CD14-positive monocyte (primary cell): ENCODE data around the gene MIB1. TPM values are rescaled to one million over a fixed set of nuclear protein-coding genes. Genes with fewer than 3 reads are reported as not detected.
"Not testable (repeated sequence)": the region's sequence is repeated elsewhere in the genome, so short reads cannot be mapped to it uniquely, and the experiment has no call there.

Source experiments
- DNase-seq, 3 donors: peaks; one replicate each; pipeline ENCODE4 v3.0.0-alpha.2; 2011 to 2022
- H2AFZ ChIP-seq: 2 replicates; pipeline ENCODE4 v1.6.0; 2012; ENCODE audit warnings: mild to moderate bottlenecking, low read depth, low read length, inconsistent platforms; ENCODE audit not compliant: insufficient read depth, poor library complexity, severe bottlenecking
- H3K27ac ChIP-seq, 2 donors: 1 replicate in 1 of 2; 2 replicates in 1 of 2; pipeline ENCODE4 v1.5.1; 2012 to 2013; ENCODE audit warnings: low read length in 2 of 2, control low read depth in 1 of 2, inconsistent platforms in 1 of 2, low read depth in 1 of 2, mild to moderate bottlenecking in 1 of 2
- H3K27me3 ChIP-seq, 2 donors: one replicate each; pipeline versions ENCODE4 v1.6.0 to v1.6.1; 2011 to 2013; ENCODE audit warnings: low read length in 2 of 2; ENCODE audit not compliant: control insufficient read depth in 2 of 2, insufficient read depth in 2 of 2
- H3K36me3 ChIP-seq, 2 donors: replicated peaks in 1 of 2; 1 replicate in 1 of 2; 2 replicates in 1 of 2; pipeline versions ENCODE4 v1.5.1 to v1.6.1; 2012 to 2013; ENCODE audit warnings: low read length in 2 of 2, control low read depth in 1 of 2, inconsistent platforms in 1 of 2, mild to moderate bottlenecking in 1 of 2; ENCODE audit not compliant: insufficient read depth in 2 of 2, control insufficient read depth in 1 of 2
- H3K4me1 ChIP-seq, 2 donors: 1 replicate in 1 of 2; 2 replicates in 1 of 2; pipeline versions ENCODE4 v1.5.1 to v1.6.1; 2012 to 2013; ENCODE audit warnings: low read length in 2 of 2, control low read depth in 1 of 2, inconsistent platforms in 1 of 2, mild to moderate bottlenecking in 1 of 2, moderate library complexity in 1 of 2; ENCODE audit not compliant: insufficient read depth in 2 of 2, control insufficient read depth in 1 of 2
- H3K4me2 ChIP-seq: replicated peaks from 2 replicates; pipeline ENCODE3; 2012; ENCODE audit warnings: low read length, moderate library complexity, mild to moderate bottlenecking; ENCODE audit not compliant: poor library complexity, severe bottlenecking; ENCODE audit errors: extremely low read depth
- H3K4me3 ChIP-seq, 3 experiments: fragments of 200-600 bp in 1 of 3; sonication (generic) in 1 of 3; replicated peaks in 1 of 3; 1 replicate in 2 of 3; 2 replicates in 1 of 3; pipeline ENCODE4 v1.5.1; 2011 to 2013; ENCODE audit warnings: low read length in 3 of 3, mild to moderate bottlenecking in 3 of 3, control low read depth in 2 of 3, low read depth in 2 of 3, inconsistent platforms in 1 of 3, moderate library complexity in 1 of 3
- H3K79me2 ChIP-seq: 2 replicates; pipeline ENCODE4 v1.6.0; 2012; ENCODE audit warnings: mild to moderate bottlenecking, control low read depth, inconsistent platforms, low read length, moderate library complexity; ENCODE audit not compliant: insufficient read depth
- H3K9ac ChIP-seq: 2 replicates; pipeline ENCODE4 v1.6.0; 2017; ENCODE audit warnings: low read length, mild to moderate bottlenecking; ENCODE audit not compliant: insufficient read depth, poor library complexity, severe bottlenecking
- H3K9me3 ChIP-seq, 2 donors: replicated peaks in 1 of 2; 1 replicate in 1 of 2; 2 replicates in 1 of 2; pipeline versions ENCODE4 v1.5.1 to v1.6.1; 2012 to 2013; ENCODE audit warnings: low read length in 2 of 2, control low read depth in 1 of 2; ENCODE audit not compliant: control insufficient read depth in 1 of 2, insufficient read depth in 1 of 2
- H4K20me1 ChIP-seq: 2 replicates; pipeline ENCODE4 v1.6.0; 2012; ENCODE audit warnings: mild to moderate bottlenecking, low read length, control low read depth, moderate library complexity; ENCODE audit not compliant: insufficient read depth
- H3K27ac Mint-ChIP-seq, 7 donors: one replicate each; pipeline ENCODE4 v1.8.0; 2020; ENCODE audit warnings: mild to moderate bottlenecking in 7 of 7, mixed read lengths in 7 of 7, moderate library complexity in 6 of 7, inconsistent platforms in 2 of 7
- H3K27me3 Mint-ChIP-seq, 3 donors: one replicate each; pipeline ENCODE4 v1.8.0; 2021 to 2022; ENCODE audit warnings: low read depth in 3 of 3, mild to moderate bottlenecking in 3 of 3, mixed read lengths in 3 of 3, moderate library complexity in 3 of 3, inconsistent platforms in 1 of 3
- H3K36me3 Mint-ChIP-seq, 2 donors: one replicate each; pipeline ENCODE4 v1.8.0; 2020; ENCODE audit warnings: mixed read lengths in 2 of 2, inconsistent platforms in 1 of 2, mild to moderate bottlenecking in 1 of 2
- H3K4me1 Mint-ChIP-seq: one replicate; pipeline ENCODE4 v1.8.0; 2020; ENCODE audit warnings: mild to moderate bottlenecking, mixed read lengths
- H3K4me3 Mint-ChIP-seq, 2 donors: one replicate each; pipeline ENCODE4 v1.8.0; 2020; ENCODE audit warnings: mild to moderate bottlenecking in 2 of 2, mixed read lengths in 2 of 2, moderate library complexity in 1 of 2
- H3K9me3 Mint-ChIP-seq, 7 donors: one replicate each; pipeline ENCODE4 v1.8.0; 2020 to 2022; ENCODE audit warnings: mixed read lengths in 7 of 7, mild to moderate bottlenecking in 6 of 7, moderate library complexity in 6 of 7, inconsistent platforms in 2 of 7
- CTCF ChIP-seq: fragments of 200-600 bp; IDR thresholded peaks from one replicate; pipeline ENCODE4 v1.8.0; 2022; ENCODE audit warnings: antibody characterized with exemption, mild to moderate bottlenecking
- WGBS: methylation state at CpG from one replicate; pipeline ENCODE4 v1.1.5; 2013; ENCODE audit warnings: missing lambda C conversion rate; ENCODE audit not compliant: insufficient coverage; 5-methylcytosine and 5-hydroxymethylcytosine counted together
- intact Hi-C, 2 donors: fragments of 100-400 bp; cut with micrococcal nuclease; formaldehyde crosslinking; loops; one replicate each; pipeline versions ENCODE4 v1.15.0 to v1.15.1; 2023
- polyA plus RNA-seq, 3 donors: library from polyadenylated mRNA; depleted of rRNA in 1 of 3; unstranded in 2 of 3; stranded (reverse) in 1 of 3; fragments of 300-500 nt in 2 of 3; fragments of >200 nt in 1 of 3; fragmentation: Illumina TruSeq in 2 of 3; gene quantifications; 1 replicate in 2 of 3; 2 replicates in 1 of 3; pipeline ENCODE4 v1.2.3, GENCODE V29; 2012 to 2021

MIB1 gene
- polyA plus RNA-seq, 3 donors = 5.7 to 8.5 (median 7.8) TPM

GRCh38 chr18:21704603-21705364 is 35.8 kb upstream of the MIB1 start, which contains the start of gene ABHD3:
TSS of gene ABHD3 (minus strand) at chr18:21704774. CDS start at chr18:21704665, 109 bp downstream.
- H2AFZ ChIP-seq = peak within 1 kb of the TSS; percentile 90
- peaks cover 7 to 14% of the 10 kb centered on the region in 2 donors for H3K36me3 ChIP-seq
- Mint-ChIP-seq H3K36me3 (peaks cover 13 to 15% of the 10 kb centered on the region in 2 donors), H3K27me3 (peaks cover 0 to 3% (median 2%) of the 10 kb centered on the region in 3 donors), H3K4me3 (peak within 1 kb of the TSS; percentile 96 to 98), H3K27ac (peak within 1 kb of the TSS; percentile 90 to 97 (median 95)), H3K9me3 (peaks cover 0 to 3% (median 0%) of the 10 kb centered on the region in 7 donors), H3K4me1 (peaks cover 30% of the 10 kb centered on the region)
- peak within 1 kb of the TSS; percentile 88 to 92 for H3K27ac ChIP-seq
- H3K79me2 ChIP-seq = peaks cover 29% of the 10 kb centered on the region
- H3K4me3 ChIP-seq = peak within 1 kb of the TSS; percentile 61 to 96 (median 88)
- TF ChIP-seq CTCF = peak; percentile 67
- WGBS = under 1% methylated on average over 57 of the region's 60 CpGs
- no peaks in the 10 kb centered on the region for H4K20me1 ChIP-seq
- H3K9ac ChIP-seq = peak within 1 kb of the TSS; percentile 89
- peak within 1 kb of the TSS; percentile 83 for H3K4me2 ChIP-seq
- peaks cover 18 to 32% of the 10 kb centered on the region in 2 donors for H3K4me1 ChIP-seq
- intact Hi-C loops = loop anchor here (2.0 to 5.0 kb wide), 3 partner anchors 36 to 102 kb away; partner anchors contain the start of genes ESCO1 (in 1 of the 2), MIB1 (in 1 of the 2) and SNRPD1 (in 1 of the 2)
- no peaks in the 10 kb centered on the region for H3K27me3 ChIP-seq
- peak; percentile 87 to 92 (median 89) for DNase-seq
- no peaks in the 10 kb centered on the region for H3K9me3 ChIP-seq

GRCh38 chr18:21706386-21706865 is 34.2 kb upstream of the MIB1 start:
- Histone ChIP-seq H3K4me2 (no peak overlapping the region), H3K9me3 (no peaks in the 10 kb centered on the region), H3K9ac (no peak overlapping the region), H4K20me1 (no peaks in the 10 kb centered on the region), H3K4me1 (peaks cover 12 to 26% of the 10 kb centered on the region in 2 donors), H3K27me3 (no peaks in the 10 kb centered on the region), H3K79me2 (peaks cover 24% of the 10 kb centered on the region), H3K4me3 (no peak overlapping the region), H3K36me3 (peaks cover 6 to 10% of the 10 kb centered on the region in 2 donors), H3K27ac (no peak overlapping the region), H2AFZ (no peak overlapping the region)
- Mint-ChIP-seq H3K27ac (no peak overlapping the region), H3K9me3 (peaks cover 0 to 3% (median 0%) of the 10 kb centered on the region in 7 donors), H3K36me3 (peaks cover 10 to 11% of the 10 kb centered on the region in 2 donors), H3K27me3 (peaks cover 0 to 3% (median 2%) of the 10 kb centered on the region in 3 donors), H3K4me1 (peaks cover 21% of the 10 kb centered on the region), H3K4me3 (no peak overlapping the region)
- 95% methylated on average over 25 of the region's 28 CpGs for WGBS
- no peak for TF ChIP-seq CTCF
- no peak for DNase-seq
- intact Hi-C loops = no loop called here

GRCh38 chr18:21707130-21707529 is 33.5 kb upstream of the MIB1 start:
- H2AFZ ChIP-seq, DNase-seq, H3K4me3 ChIP-seq, H3K9me3 Mint-ChIP-seq, H3K36me3 ChIP-seq, H3K36me3 Mint-ChIP-seq, intact Hi-C loops, H4K20me1 ChIP-seq, H3K9me3 ChIP-seq, H3K27me3 ChIP-seq, H3K27ac Mint-ChIP-seq, H3K9ac ChIP-seq, H3K27me3 Mint-ChIP-seq, H3K27ac ChIP-seq, H3K4me2 ChIP-seq: not testable (repeated sequence)
- Histone ChIP-seq H3K4me1 (peaks cover 12 to 20% of the 10 kb centered on the region in 2 donors), H3K79me2 (peaks cover 17% of the 10 kb centered on the region)
- Mint-ChIP-seq H3K4me1 (peaks cover 21% of the 10 kb centered on the region), H3K4me3 (peak overlapping the region in 1 of 2 donors; percentile 58)
- WGBS = 84% methylated on average over 6 of the region's 7 CpGs
